HEK293 (cell line): Measurements from ENCODE around the gene CELA1.

Experiments
- CTCF ChIA-PET: fragments of 350-600 bp; formaldehyde crosslinking; extraction: SDS; loops from one replicate; lab custom pipeline; 2021; ENCODE audit warnings: antibody characterized with exemption; lab: Yijun Ruan, JAX
- POLR2A ChIA-PET: fragments of 300-600 bp; formaldehyde crosslinking; extraction: SDS; loops from one replicate; lab custom pipeline; 2020; ENCODE audit warnings: antibody characterized with exemption, inconsistent platforms; lab: Yijun Ruan, JAX
- H3K27ac ChIP-seq: fragments of 200-500 bp; sonication (Bioruptor generic); 2 replicates; pipeline ENCODE4 v1.5.1; 2014; ENCODE audit warnings: low read depth, low read length, control low read depth, inconsistent platforms; ENCODE audit errors: extremely low read depth
- H3K36me3 ChIP-seq, 2 experiments: fragments of 200-500 bp in 1 of 2; sonication (Bioruptor generic) in 1 of 2; 1 replicate in 1 of 2; 2 replicates in 1 of 2; pipeline ENCODE4 v1.5.1; 2014 to 2017; ENCODE audit warnings: inconsistent platforms in 2 of 2, low read length in 2 of 2; ENCODE audit not compliant: control insufficient read depth in 2 of 2, insufficient read depth in 1 of 2
- H3K4me1 ChIP-seq: fragments of 200-500 bp; sonication (Bioruptor generic); 2 replicates; pipeline ENCODE4 v1.5.1; 2014; ENCODE audit warnings: mild to moderate bottlenecking, low read length, inconsistent platforms; ENCODE audit not compliant: control insufficient read depth, insufficient read depth
- H3K4me3 ChIP-seq: 2 replicates; pipeline ENCODE4 v1.5.1; 2011; ENCODE audit warnings: low read depth, mild to moderate bottlenecking, control low read depth, low read length, moderate library complexity
- H3K9me3 ChIP-seq: fragments of 200-500 bp; sonication (Bioruptor generic); 2 replicates; pipeline ENCODE4 v1.5.1; 2014; ENCODE audit warnings: low read depth, low read length, inconsistent platforms; ENCODE audit not compliant: control insufficient read depth, insufficient read depth
- GLIS1 ChIP-seq: fragments of 450-650 bp; formaldehyde crosslinking; IDR thresholded peaks from 2 replicates; pipeline ENCODE4 v1.5.1; 2016; ENCODE audit warnings: missing biosample characterization, missing genetic modification characterization
- HOXC10 ChIP-seq: sonication (generic); formaldehyde crosslinking; IDR thresholded peaks from 2 replicates; pipeline ENCODE4 v1.8.1; 2023; ENCODE audit warnings: mild to moderate bottlenecking, missing genetic modification reagents
- KLF7 ChIP-seq: fragments of 450-650 bp; formaldehyde crosslinking; IDR thresholded peaks from 2 replicates; pipeline ENCODE4 v1.5.1; 2016; ENCODE audit warnings: missing biosample characterization, missing genetic modification characterization, borderline replicate concordance
- TCF7L2 ChIP-seq: IDR thresholded peaks from 2 replicates; pipeline ENCODE4 v1.6.1; 2011; ENCODE audit warnings: low read depth, mild to moderate bottlenecking, inconsistent platforms, low read length, moderate library complexity, borderline replicate concordance
- TRIM28 ChIP-seq: IDR thresholded peaks from 2 replicates; pipeline ENCODE4 v1.6.1; 2011; ENCODE audit warnings: low read length, control low read depth, borderline replicate concordance
- ZNF140 ChIP-seq: fragments of 450-650 bp; formaldehyde crosslinking; IDR thresholded peaks from 2 replicates; pipeline ENCODE4 v1.5.1; 2016; ENCODE audit warnings: missing biosample characterization, missing genetic modification characterization
- ZNF184 ChIP-seq: fragments of 450-650 bp; IDR thresholded peaks from 2 replicates; pipeline ENCODE4 v1.5.1; 2018; ENCODE audit warnings: missing biosample characterization, mild to moderate bottlenecking, missing genetic modification characterization
- ZNF19 ChIP-seq: fragments of 450-650 bp; formaldehyde crosslinking; IDR thresholded peaks from 2 replicates; pipeline ENCODE4; 2016; ENCODE audit warnings: missing biosample characterization, missing genetic modification characterization, low read depth
- ZNF221 ChIP-seq: fragments of 450-650 bp; formaldehyde crosslinking; IDR thresholded peaks from 2 replicates; pipeline ENCODE4 v1.5.1; 2017; ENCODE audit warnings: missing biosample characterization, missing genetic modification characterization, borderline replicate concordance
- ZNF239 ChIP-seq: fragments of 450-650 bp; formaldehyde crosslinking; IDR thresholded peaks from 2 replicates; pipeline ENCODE4 v1.5.1; 2016; ENCODE audit warnings: missing biosample characterization, missing genetic modification characterization
- ZNF341 ChIP-seq: fragments of 450-650 bp; formaldehyde crosslinking; IDR thresholded peaks from 2 replicates; pipeline ENCODE4; 2016; ENCODE audit warnings: low read depth, missing biosample characterization, missing genetic modification characterization
- ZNF366 ChIP-seq: fragments of 450-650 bp; formaldehyde crosslinking; conservative IDR thresholded peaks from 2 replicates; pipeline ENCODE4 v1.5.1; 2016; ENCODE audit warnings: missing biosample characterization, missing genetic modification characterization
- ZNF391 ChIP-seq: fragments of 450-650 bp; formaldehyde crosslinking; IDR thresholded peaks from 2 replicates; pipeline ENCODE4 v1.5.1; 2016; ENCODE audit warnings: low read depth, missing biosample characterization, missing genetic modification characterization, borderline replicate concordance
- ZNF473 ChIP-seq: fragments of 450-650 bp; formaldehyde crosslinking; IDR thresholded peaks from 2 replicates; pipeline ENCODE4 v1.5.1; 2017; ENCODE audit warnings: missing biosample characterization, missing genetic modification characterization
- ZNF501 ChIP-seq: fragments of 450-650 bp; formaldehyde crosslinking; IDR thresholded peaks from 2 replicates; pipeline ENCODE4 v1.5.1; 2016; ENCODE audit warnings: missing biosample characterization, missing genetic modification characterization
- ZNF544 ChIP-seq: fragments of 450-650 bp; formaldehyde crosslinking; IDR thresholded peaks from 2 replicates; pipeline ENCODE4 v1.5.0; 2017; ENCODE audit warnings: missing biosample characterization, missing genetic modification characterization
- ZNF571 ChIP-seq: fragments of 450-650 bp; formaldehyde crosslinking; IDR thresholded peaks from 2 replicates; pipeline ENCODE4 v1.5.0; 2017; ENCODE audit warnings: missing biosample characterization, missing genetic modification characterization
- ZNF585B ChIP-seq: fragments of 450-650 bp; formaldehyde crosslinking; IDR thresholded peaks from 2 replicates; pipeline ENCODE4 v1.5.1; 2016; ENCODE audit warnings: missing biosample characterization, missing genetic modification characterization
- ZNF596 ChIP-seq: fragments of 450-650 bp; IDR thresholded peaks from 2 replicates; pipeline ENCODE4 v1.5.0; 2018; ENCODE audit warnings: missing biosample characterization, mild to moderate bottlenecking, missing genetic modification characterization, moderate library complexity
- ZNF610 ChIP-seq: fragments of 450-650 bp; formaldehyde crosslinking; IDR thresholded peaks from 2 replicates; pipeline ENCODE4 v1.5.1; 2016; ENCODE audit warnings: missing biosample characterization, missing genetic modification characterization, borderline replicate concordance
- ZNF747 ChIP-seq: fragments of 450-650 bp; formaldehyde crosslinking; IDR thresholded peaks from 2 replicates; pipeline ENCODE4 v1.5.1; 2016; ENCODE audit warnings: missing biosample characterization, missing genetic modification characterization
- ZNF776 ChIP-seq: fragments of 450-650 bp; formaldehyde crosslinking; IDR thresholded peaks from 2 replicates; pipeline ENCODE4 v1.5.0; 2017; ENCODE audit warnings: missing biosample characterization, missing genetic modification characterization, borderline replicate concordance
- ZNF843 ChIP-seq: fragments of 450-650 bp; formaldehyde crosslinking; IDR thresholded peaks from 2 replicates; pipeline ENCODE4 v1.5.1; 2016; ENCODE audit warnings: missing biosample characterization, missing genetic modification characterization
- TF ChIP-seq, protein P1 (sequence below): fragments of 450-650 bp; formaldehyde crosslinking; IDR thresholded peaks from 2 replicates; pipeline ENCODE4 v1.5.1; 2016; ENCODE audit warnings: missing biosample characterization, missing genetic modification characterization, low read depth

The CELA1 gene

DNA sequence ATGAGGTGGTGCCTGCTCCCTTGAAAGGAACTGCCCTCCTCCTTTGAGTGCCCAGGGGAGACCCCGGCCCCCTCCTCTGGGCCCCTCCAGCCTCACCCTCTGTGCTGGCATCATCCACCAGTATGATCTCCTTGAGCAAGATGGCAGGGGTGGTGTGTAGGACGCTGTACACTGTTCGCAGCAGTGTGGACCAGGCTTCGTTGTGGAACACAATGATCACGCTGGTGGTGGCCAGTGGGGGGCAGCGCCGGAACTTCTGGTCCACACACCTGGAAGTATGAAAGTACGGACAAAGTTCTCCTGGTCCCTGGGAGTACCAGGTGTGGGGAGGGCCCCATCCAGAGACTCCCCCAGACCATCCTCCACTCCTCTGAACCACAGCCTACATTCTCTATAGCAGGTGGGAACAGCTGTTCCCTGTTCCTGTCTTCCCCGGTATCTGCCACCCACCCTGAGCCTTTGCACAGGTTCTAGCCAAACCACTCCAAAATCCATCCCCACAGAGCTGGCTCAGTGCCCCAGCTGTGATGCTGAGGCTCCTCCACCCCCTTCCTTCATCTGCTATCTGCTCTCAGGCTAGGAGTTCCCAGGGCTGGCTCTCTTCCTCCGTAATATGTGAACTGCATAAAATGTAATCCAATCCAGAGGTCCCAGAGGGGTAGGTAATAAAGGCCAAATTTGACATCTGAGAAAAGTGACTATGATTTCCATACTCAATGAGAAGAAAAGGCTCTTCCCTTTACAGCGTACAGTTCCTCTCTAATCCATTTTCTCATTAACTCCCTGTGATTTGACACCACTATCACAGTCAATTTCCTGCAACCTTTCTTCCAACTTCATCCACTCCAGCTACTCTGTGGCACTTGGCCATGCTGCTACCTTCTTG, 30.9 kb upstream of the CELA1 start (continued):
- TF ChIP-seq, protein P1, sequence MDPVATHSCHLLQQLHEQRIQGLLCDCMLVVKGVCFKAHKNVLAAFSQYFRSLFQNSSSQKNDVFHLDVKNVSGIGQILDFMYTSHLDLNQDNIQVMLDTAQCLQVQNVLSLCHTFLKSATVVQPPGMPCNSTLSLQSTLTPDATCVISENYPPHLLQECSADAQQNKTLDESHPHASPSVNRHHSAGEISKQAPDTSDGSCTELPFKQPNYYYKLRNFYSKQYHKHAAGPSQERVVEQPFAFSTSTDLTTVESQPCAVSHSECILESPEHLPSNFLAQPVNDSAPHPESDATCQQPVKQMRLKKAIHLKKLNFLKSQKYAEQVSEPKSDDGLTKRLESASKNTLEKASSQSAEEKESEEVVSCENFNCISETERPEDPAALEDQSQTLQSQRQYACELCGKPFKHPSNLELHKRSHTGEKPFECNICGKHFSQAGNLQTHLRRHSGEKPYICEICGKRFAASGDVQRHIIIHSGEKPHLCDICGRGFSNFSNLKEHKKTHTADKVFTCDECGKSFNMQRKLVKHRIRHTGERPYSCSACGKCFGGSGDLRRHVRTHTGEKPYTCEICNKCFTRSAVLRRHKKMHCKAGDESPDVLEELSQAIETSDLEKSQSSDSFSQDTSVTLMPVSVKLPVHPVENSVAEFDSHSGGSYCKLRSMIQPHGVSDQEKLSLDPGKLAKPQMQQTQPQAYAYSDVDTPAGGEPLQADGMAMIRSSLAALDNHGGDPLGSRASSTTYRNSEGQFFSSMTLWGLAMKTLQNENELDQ (tag by site-specific recombination): no peak
- TF ChIP-seq ZNF747 (tag by site-specific recombination) (no peak), ZNF239 (tag by site-specific recombination) (no peak), ZNF544 (tag by site-specific recombination) (no peak), TRIM28 (no peak), ZNF341 (tag by site-specific recombination) (peak; percentile 92), TCF7L2 (no peak), HOXC10 (no peak), KLF7 (no peak), ZNF610 (tag by site-specific recombination) (no peak), GLIS1 (tag by site-specific recombination) (peak; percentile 87), ZNF501 (tag by site-specific recombination) (peak; percentile 54; the same call in 1 of the 2 replicates), ZNF843 (peak; percentile 18; the same call in 1 of the 2 replicates)

GRCh38 chr12:51374856-51375255, 28.4 kb upstream of the CELA1 start:
- CTCF ChIA-PET: interaction anchor here (0.6 to 1.3 kb wide), 2 partner anchors 19 to 34 kb away, joined by 4 to 5 read pairs; no protein-coding TSS in a partner anchor
- H3K4me1 ChIP-seq: peaks cover 14% of the 10 kb centered on the region
- H3K36me3 ChIP-seq: peaks cover 4 to 40% of the 10 kb centered on the region in 2 experiments; a peak in 2 of 3 replicates
- TF ChIP-seq ZNF239 (tag by site-specific recombination): no peak
- no peak for TF ChIP-seq ZNF184 (tag by site-specific recombination)
- no peak for TF ChIP-seq ZNF776 (tag by site-specific recombination)
- TF ChIP-seq ZNF596 (tag by site-specific recombination): no peak
- no peak for TF ChIP-seq ZNF140 (tag by site-specific recombination)
- TF ChIP-seq ZNF19 (tag by site-specific recombination): no peak
- no peak for TF ChIP-seq ZNF221 (tag by site-specific recombination)
- TF ChIP-seq ZNF571 (tag by site-specific recombination): no peak
- TF ChIP-seq ZNF391: no peak
- no peak for TF ChIP-seq ZNF366 (tag by site-specific recombination)
- no peak for TF ChIP-seq ZNF473 (tag by site-specific recombination)
- TF ChIP-seq ZNF585B (tag by site-specific recombination): no peak
- TF ChIP-seq, all 188 proteins: peak for 0
- Histone ChIP-seq H3K4me3 (no peak overlapping the region), H3K27ac (no peak overlapping the region), H3K9me3 (no peaks in the 10 kb centered on the region)
- POLR2A ChIA-PET: no interaction called here
